ENCODE measurements around the gene KLRK1.
"Not testable (repeated sequence)": the region's sequence is repeated elsewhere in the genome, so short reads cannot be mapped to it uniquely, and the experiment has no call there.

- TF ChIP-seq BHLHE40 (IDR thresholded peaks at IDR 0.05; ENCODE audit: low read depth, low read length); RAD21 (IDR thresholded peaks at IDR 0.05; ENCODE audit: low read length); CTCF (conservative IDR thresholded peaks at IDR 0.05; ENCODE audit: low read depth, low read length); NFE2L2 (IDR thresholded peaks at IDR 0.05; ENCODE audit: low read depth, low read length); POLR2A (IDR thresholded peaks at IDR 0.05; ENCODE audit: low read depth, low read length); RCOR1 (IDR thresholded peaks at IDR 0.05; ENCODE audit: insufficient replicate concordance, low read length); RFX5 (IDR thresholded peaks at IDR 0.05; ENCODE audit: low read depth, low read length); CEBPB (IDR thresholded peaks at IDR 0.05; ENCODE audit: low read depth, low read length): not testable (repeated sequence)
Measured at GRCh38 chr12:10425938-10426337, 36.1 kb upstream of the KLRK1 start.
